GM13977 (cell line): ENCODE results near the gene DRAXIN.

Source experiments
- DNase-seq: peaks from one replicate; pipeline ENCODE4 v3.0.0; 2012; ENCODE audit warnings: low spot score
- in situ Hi-C: fragments of 300-500 bp; cut with MboI; formaldehyde crosslinking; loops from one replicate; pipeline ENCODE4 v1.12.0; 2022; ENCODE audit warnings: low sequenced_read_pairs, low pct_unique_long_range_greater_than_20kb, mixed read lengths, inconsistent platforms; ENCODE audit not compliant: unreplicated experiment
- TF ChIP-seq, protein P1 (sequence below): IDR thresholded peaks from 2 replicates; pipeline ENCODE4 v1.5.1; 2012; ENCODE audit warnings: mild to moderate bottlenecking, control low read depth; ENCODE audit not compliant: insufficient read depth; ENCODE audit errors: extremely low read depth, missing control alignments

DRAXIN gene

DNA sequence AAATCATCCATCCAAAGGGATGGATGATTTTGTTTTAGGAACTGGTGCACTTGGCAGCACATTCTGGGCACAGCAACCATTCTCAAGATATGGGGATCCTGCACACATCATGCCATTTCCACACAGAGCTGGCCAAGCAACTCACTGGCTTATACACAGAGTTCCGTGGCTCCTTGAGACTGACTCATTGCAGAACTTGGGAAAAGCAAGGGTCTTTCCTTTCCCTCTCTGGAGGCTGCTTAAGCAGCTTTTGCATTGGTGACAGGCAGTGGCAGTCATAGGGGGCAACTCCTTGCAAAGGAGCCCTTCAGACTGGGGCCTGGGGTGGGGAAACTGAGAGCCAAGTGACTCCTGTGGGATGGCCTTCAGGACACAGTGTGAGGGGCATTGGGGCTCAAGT is 8.7 kb upstream of the DRAXIN start:
- in situ Hi-C loops: no loop called here
- no peak for DNase-seq
- TF ChIP-seq, protein P1, sequence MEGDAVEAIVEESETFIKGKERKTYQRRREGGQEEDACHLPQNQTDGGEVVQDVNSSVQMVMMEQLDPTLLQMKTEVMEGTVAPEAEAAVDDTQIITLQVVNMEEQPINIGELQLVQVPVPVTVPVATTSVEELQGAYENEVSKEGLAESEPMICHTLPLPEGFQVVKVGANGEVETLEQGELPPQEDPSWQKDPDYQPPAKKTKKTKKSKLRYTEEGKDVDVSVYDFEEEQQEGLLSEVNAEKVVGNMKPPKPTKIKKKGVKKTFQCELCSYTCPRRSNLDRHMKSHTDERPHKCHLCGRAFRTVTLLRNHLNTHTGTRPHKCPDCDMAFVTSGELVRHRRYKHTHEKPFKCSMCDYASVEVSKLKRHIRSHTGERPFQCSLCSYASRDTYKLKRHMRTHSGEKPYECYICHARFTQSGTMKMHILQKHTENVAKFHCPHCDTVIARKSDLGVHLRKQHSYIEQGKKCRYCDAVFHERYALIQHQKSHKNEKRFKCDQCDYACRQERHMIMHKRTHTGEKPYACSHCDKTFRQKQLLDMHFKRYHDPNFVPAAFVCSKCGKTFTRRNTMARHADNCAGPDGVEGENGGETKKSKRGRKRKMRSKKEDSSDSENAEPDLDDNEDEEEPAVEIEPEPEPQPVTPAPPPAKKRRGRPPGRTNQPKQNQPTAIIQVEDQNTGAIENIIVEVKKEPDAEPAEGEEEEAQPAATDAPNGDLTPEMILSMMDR: no peak

DNA sequence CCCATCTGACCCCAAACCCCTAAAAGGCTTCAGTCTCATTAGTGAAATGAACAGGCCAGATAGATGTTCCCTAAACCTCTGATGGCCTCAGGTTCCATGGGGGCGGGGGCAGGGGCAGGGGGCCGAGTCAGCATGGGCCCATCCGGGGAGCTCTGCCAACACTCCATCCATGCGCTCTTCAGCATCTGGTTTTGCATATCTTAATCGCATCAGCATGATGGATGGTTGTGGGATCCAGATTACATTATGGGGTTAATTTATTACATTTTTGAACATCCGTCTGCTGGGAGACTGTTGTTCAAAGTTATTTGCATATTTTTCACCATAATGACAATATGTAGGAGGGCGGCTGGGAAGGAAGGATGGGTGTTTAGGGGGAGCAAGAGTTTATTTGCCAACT is 7.4 kb upstream of the DRAXIN start:
- in situ Hi-C loops: no loop called here
- no peak for DNase-seq
- TF ChIP-seq, protein P1: no peak

DNA sequence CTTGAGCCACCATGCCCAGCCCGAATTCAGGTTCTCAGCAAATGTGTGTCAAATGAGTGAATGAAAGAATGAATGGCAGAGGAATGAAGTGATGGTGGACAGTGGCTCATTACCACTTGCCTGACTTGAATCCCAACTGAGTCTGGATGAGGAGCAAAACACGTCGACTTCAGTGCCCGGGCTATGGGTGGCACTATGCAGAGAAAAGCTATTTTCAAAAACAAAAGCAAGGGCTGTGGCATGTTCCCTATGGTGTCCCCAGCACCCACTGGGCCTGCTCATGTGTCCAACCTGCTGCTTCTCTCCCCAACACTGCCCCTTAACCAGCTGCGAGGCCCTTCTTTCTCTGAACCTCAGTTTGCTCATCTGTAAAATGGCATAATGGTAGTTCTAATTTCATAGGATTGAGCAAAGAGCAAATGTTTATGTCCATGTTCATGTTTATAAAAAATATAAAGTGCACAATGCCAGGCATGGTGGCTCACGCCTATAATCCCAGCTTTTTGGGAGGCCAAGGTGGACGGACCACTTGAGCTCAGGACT is 6.2 kb upstream of the DRAXIN start:
- TF ChIP-seq, protein P1: no peak
- in situ Hi-C loops: no loop called here
- DNase-seq: no peak

DNA sequence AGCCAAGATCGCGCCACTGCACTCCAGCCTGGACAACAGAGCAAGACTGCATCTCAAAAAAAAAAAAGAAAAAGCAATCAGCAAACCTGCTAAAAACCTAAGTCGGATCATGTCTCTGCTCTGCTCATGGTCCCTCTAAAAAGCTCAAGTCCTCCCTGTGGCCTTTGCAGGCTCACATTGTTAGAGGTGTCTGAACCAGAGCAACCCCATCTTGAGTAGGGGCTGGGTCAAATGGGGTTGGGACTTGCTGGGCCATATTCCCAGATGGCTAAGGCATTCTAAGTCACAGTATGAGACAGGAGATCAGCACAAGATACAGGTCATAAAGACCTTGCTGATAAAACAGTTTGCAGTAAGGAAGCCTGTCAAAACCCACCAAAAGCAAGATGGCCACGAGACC is 3.0 kb upstream of the DRAXIN start:
- DNase-seq: no peak
- TF ChIP-seq, protein P1: no peak
- in situ Hi-C loops: no loop called here

DNA sequence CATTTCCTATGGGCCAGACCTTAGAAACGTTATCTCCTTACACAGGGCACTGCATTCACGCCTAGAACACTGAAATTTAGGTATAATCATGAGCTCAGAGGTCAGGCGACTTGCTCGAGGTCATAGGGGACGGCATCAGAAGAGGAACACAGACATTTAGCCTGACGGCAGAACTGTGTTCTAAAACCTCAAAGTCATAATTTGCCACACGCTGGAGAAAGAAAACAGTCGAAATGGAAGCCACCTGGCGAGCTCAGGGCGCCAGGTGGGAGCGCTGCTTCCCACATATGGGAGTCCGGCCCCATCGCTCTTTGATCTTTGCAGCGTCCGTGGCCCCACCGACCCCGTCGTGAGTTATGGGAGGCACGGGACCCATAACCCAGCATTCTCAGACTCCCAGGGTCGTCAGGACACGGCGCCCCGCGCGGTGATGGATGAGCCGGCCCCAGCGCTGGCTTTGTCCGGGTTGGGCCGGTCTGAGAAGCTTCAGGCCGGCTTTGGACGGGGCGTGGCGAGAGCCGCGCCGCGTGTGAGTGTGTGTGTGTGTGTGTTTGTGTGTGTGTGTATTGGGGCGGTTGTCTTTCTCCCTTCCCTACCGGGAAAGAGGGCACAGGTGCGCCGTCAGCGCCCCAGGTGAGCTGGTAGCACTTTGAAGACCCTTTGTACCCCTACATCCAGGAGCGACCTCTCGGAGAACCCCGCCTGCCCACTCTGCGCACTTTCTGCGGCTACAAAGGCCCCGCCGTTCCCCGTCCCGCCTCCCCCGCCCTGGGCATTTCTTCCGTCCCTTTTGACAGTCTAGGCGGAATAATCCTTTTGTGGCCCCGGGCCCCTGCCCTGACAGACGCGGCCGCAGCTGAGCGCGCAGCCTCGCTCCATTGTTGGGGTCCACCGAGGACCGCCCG is 861 bp upstream of the DRAXIN start:
- TF ChIP-seq, protein P1: no peak
- DNase-seq: no peak
- in situ Hi-C loops: no loop called here

DNA sequence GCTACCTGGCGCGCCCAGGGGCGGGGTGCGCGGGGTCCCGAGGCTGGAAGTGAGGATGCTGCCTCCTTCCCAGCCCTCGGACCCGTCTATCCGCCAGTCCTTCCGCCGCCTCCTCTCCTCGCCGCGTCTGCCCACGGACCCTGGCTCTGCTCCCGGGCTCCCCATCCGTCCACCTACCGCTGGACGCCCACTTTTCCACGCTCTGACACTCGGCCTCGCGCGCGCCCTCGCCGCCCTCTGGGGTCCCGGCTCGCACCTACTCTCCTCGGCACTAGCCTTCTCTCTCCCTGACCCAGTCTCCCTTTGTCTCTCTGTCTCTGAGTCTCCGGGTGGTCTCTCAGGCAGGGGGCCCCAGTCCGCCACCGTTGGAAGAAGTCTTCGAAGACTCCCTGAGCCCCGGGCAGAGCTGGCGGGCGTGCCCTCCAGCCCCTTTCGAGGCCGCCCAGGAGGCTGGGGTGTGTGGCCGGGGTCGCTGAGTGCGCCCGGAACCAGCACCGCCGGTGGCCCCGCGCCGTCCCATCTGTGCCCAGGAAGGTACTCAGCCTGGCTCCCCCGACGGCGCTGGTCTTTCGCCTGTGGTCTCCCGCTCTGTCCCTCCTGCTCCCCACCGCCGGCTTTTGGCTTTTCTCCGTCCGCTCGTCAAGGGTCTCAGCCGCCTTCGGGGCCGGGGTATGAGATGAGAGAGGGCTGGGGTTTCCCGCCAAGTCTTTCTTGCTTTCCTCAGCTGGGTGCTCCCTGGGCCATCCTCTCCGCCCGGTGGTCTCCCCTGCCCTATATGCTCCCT is 610 bp downstream of the DRAXIN start:
- TF ChIP-seq, protein P1: no peak
- DNase-seq: no peak
- in situ Hi-C loops: no loop called here
